ENCODE measurements around the gene NSD2. TPM values are rescaled to one million over a fixed set of nuclear protein-coding genes. Genes with fewer than 3 reads are reported as not detected.

NSD2 gene
- total RNA-seq, 1 experiment from 2014 or later: 128 TPM

- no peak overlapping the region for H3K27ac Mint-ChIP-seq
- no peaks in the 10 kb centered on the region for H3K27me3 Mint-ChIP-seq (ENCODE audit: low read depth)
- no peak overlapping the region for H3K4me3 Mint-ChIP-seq
- ChIA-PET CTCF (no interaction called here), POLR2A (no interaction called here)
- DNase-seq (ENCODE audit: low spot score) (no peak), ATAC-seq (no peak)
- H3K36me3 Mint-ChIP-seq: peaks cover 52% of the 10 kb centered on the region
- no peaks in the 10 kb centered on the region for H3K4me1 Mint-ChIP-seq
- no peaks in the 10 kb centered on the region for H3K9me3 Mint-ChIP-seq
- TF ChIP-seq SMAD3 (CRISPR knock-in tag; IDR thresholded peaks at IDR 0.05; ENCODE audit: borderline replicate concordance): no peak
- TF ChIP-seq, protein P1, sequence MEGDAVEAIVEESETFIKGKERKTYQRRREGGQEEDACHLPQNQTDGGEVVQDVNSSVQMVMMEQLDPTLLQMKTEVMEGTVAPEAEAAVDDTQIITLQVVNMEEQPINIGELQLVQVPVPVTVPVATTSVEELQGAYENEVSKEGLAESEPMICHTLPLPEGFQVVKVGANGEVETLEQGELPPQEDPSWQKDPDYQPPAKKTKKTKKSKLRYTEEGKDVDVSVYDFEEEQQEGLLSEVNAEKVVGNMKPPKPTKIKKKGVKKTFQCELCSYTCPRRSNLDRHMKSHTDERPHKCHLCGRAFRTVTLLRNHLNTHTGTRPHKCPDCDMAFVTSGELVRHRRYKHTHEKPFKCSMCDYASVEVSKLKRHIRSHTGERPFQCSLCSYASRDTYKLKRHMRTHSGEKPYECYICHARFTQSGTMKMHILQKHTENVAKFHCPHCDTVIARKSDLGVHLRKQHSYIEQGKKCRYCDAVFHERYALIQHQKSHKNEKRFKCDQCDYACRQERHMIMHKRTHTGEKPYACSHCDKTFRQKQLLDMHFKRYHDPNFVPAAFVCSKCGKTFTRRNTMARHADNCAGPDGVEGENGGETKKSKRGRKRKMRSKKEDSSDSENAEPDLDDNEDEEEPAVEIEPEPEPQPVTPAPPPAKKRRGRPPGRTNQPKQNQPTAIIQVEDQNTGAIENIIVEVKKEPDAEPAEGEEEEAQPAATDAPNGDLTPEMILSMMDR (IDR thresholded peaks at IDR 0.05): no peak
- no peak for TF ChIP-seq PRRX2 (CRISPR knock-in tag; IDR thresholded peaks at IDR 0.05)
- no peak for TF ChIP-seq ZNF121 (CRISPR knock-in tag; IDR thresholded peaks at IDR 0.05)
- no peak for TF ChIP-seq GTF2I (CRISPR knock-in tag; conservative IDR thresholded peaks at IDR 0.05)
- no peak for TF ChIP-seq MLX (CRISPR knock-in tag; IDR thresholded peaks at IDR 0.05)
- TF ChIP-seq, protein P2, sequence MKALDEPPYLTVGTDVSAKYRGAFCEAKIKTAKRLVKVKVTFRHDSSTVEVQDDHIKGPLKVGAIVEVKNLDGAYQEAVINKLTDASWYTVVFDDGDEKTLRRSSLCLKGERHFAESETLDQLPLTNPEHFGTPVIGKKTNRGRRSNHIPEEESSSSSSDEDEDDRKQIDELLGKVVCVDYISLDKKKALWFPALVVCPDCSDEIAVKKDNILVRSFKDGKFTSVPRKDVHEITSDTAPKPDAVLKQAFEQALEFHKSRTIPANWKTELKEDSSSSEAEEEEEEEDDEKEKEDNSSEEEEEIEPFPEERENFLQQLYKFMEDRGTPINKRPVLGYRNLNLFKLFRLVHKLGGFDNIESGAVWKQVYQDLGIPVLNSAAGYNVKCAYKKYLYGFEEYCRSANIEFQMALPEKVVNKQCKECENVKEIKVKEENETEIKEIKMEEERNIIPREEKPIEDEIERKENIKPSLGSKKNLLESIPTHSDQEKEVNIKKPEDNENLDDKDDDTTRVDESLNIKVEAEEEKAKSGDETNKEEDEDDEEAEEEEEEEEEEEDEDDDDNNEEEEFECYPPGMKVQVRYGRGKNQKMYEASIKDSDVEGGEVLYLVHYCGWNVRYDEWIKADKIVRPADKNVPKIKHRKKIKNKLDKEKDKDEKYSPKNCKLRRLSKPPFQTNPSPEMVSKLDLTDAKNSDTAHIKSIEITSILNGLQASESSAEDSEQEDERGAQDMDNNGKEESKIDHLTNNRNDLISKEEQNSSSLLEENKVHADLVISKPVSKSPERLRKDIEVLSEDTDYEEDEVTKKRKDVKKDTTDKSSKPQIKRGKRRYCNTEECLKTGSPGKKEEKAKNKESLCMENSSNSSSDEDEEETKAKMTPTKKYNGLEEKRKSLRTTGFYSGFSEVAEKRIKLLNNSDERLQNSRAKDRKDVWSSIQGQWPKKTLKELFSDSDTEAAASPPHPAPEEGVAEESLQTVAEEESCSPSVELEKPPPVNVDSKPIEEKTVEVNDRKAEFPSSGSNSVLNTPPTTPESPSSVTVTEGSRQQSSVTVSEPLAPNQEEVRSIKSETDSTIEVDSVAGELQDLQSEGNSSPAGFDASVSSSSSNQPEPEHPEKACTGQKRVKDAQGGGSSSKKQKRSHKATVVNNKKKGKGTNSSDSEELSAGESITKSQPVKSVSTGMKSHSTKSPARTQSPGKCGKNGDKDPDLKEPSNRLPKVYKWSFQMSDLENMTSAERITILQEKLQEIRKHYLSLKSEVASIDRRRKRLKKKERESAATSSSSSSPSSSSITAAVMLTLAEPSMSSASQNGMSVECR (CRISPR knock-in tag; IDR thresholded peaks at IDR 0.05; ENCODE audit: borderline replicate concordance): no peak
- no peak for TF ChIP-seq ZNF232 (CRISPR knock-in tag; IDR thresholded peaks at IDR 0.05)
- TF ChIP-seq ZBTB21 (CRISPR knock-in tag; IDR thresholded peaks at IDR 0.05; ENCODE audit: borderline replicate concordance): no peak
- no peak for TF ChIP-seq NFE2L1 (CRISPR knock-in tag; IDR thresholded peaks at IDR 0.05)
- no peak for TF ChIP-seq ATF3 (CRISPR knock-in tag; conservative IDR thresholded peaks at IDR 0.05)
- no peak for TF ChIP-seq ZMAT4 (CRISPR knock-in tag; IDR thresholded peaks at IDR 0.05)
- no peak for TF ChIP-seq SMAD4 (CRISPR knock-in tag; IDR thresholded peaks at IDR 0.05)
- no peak for TF ChIP-seq GABPB1 (CRISPR knock-in tag; IDR thresholded peaks at IDR 0.05)
Measured at GRCh38 chr4:1821679-1822567, 49.3 kb upstream of the NSD2 start.

GRCh38 chr4:1822568-1823544 lies 48.3 kb upstream of the NSD2 start:
- ChIA-PET CTCF (no interaction called here), POLR2A (interaction anchor here (0.6 kb wide), 1 partner anchor 103 kb away, joined by 4 read pairs; no protein-coding TSS in a partner anchor)
- H3K27me3 Mint-ChIP-seq (ENCODE audit: low read depth): no peaks in the 10 kb centered on the region
- no peak overlapping the region for H3K4me3 Mint-ChIP-seq
- no peaks in the 10 kb centered on the region for H3K9me3 Mint-ChIP-seq
- no peaks in the 10 kb centered on the region for H3K4me1 Mint-ChIP-seq
- DNase-seq (ENCODE audit: low spot score) (no peak), ATAC-seq (no peak)
- peaks cover 46% of the 10 kb centered on the region for H3K36me3 Mint-ChIP-seq
- H3K27ac Mint-ChIP-seq: no peak overlapping the region
- TF ChIP-seq KAT7 (CRISPR knock-in tag; IDR thresholded peaks at IDR 0.05; ENCODE audit: borderline replicate concordance) (no peak), HMGA2 (CRISPR knock-in tag; IDR thresholded peaks at IDR 0.05) (no peak), RORB (CRISPR knock-in tag; IDR thresholded peaks at IDR 0.05) (no peak), MAX (CRISPR knock-in tag; IDR thresholded peaks at IDR 0.05) (no peak), E2F1 (CRISPR knock-in tag; IDR thresholded peaks at IDR 0.05) (no peak), NFATC4 (CRISPR knock-in tag; IDR thresholded peaks at IDR 0.05) (no peak), ZNF121 (CRISPR knock-in tag; IDR thresholded peaks at IDR 0.05) (no peak)
- TF ChIP-seq, protein P3, sequence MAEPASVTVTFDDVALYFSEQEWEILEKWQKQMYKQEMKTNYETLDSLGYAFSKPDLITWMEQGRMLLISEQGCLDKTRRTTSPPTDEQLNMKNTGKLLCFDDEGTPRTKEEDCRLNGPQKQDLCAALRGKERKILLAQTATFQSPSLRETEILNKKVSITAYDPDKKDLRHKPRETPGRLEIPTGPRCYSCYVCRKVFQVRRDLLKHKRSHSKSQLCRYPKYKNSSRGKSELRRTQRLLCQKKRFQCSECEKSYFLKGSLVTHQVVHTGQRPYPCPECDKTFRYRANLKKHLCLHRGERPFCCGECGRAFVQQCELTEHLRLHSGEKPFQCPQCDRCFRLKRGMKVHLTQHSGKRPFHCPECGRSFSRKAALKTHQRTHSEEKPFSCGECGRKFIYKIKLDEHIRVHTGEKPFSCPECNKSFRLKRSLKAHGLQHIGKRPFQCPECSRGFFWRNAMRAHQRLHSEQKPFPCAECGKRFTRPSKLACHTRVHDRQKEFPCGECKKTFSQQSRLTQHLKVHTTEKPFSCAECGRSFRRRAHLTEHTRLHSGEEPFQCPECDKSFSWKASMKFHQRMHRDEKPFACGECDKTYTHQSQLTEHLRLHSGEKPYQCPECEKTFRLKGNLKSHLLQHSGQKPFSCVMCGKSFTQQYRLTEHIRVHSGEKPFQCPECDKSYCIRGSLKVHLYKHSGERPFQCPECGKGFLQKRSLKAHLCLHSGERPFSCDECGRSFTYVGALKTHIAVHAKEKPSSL (CRISPR knock-in tag; conservative IDR thresholded peaks at IDR 0.05): no peak

All from WTC11 (cell line).